ENCODE data around the gene PARD6G.

The PARD6G gene

GRCh38 chr18:80189531-80189865, 57.8 kb downstream of the PARD6G start:
- no peak for DNase-seq

GRCh38 chr18:80188643-80189530, 58.4 kb downstream of the PARD6G start:
- no peak for DNase-seq

GRCh38 chr18:80187956-80188642, 59.2 kb downstream of the PARD6G start:
- DNase-seq = no peak

- DNase-seq = no peak
Measured at GRCh38 chr18:80185545-80185944, 61.8 kb downstream of the PARD6G start.

- no peak for DNase-seq
Measured at GRCh38 chr18:80184243-80184772, 63.0 kb downstream of the PARD6G start.

GRCh38 chr18:80183273-80184050, 63.9 kb downstream of the PARD6G start:
- DNase-seq = no peak

GRCh38 chr18:80182855-80183254, 64.5 kb downstream of the PARD6G start:
- no peak for DNase-seq

GRCh38 chr18:80181642-80182461, 65.5 kb downstream of the PARD6G start:
- DNase-seq = no peak

GRCh38 chr18:80180778-80181564, 66.3 kb downstream of the PARD6G start:
- no peak for DNase-seq

- no peak for DNase-seq
Measured at GRCh38 chr18:80179857-80180558, 67.3 kb downstream of the PARD6G start.

GRCh38 chr18:80178935-80179818, 68.1 kb downstream of the PARD6G start:
- DNase-seq = no peak

- no peak for DNase-seq
Measured at GRCh38 chr18:80177128-80177527, 70.2 kb downstream of the PARD6G start.

- no peak for DNase-seq
Measured at GRCh38 chr18:80176334-80177073, 70.8 kb downstream of the PARD6G start.

GRCh38 chr18:80175451-80176204, 71.7 kb downstream of the PARD6G start:
- no peak for DNase-seq

GRCh38 chr18:80173060-80173459, 74.3 kb downstream of the PARD6G start:
- no peak for DNase-seq

- DNase-seq = no peak
Measured at GRCh38 chr18:80172056-80172455, 75.3 kb downstream of the PARD6G start.

GRCh38 chr18:80171054-80171872, 76.1 kb downstream of the PARD6G start:
- no peak for DNase-seq
